ENCODE results near the gene RRAGD.

RRAGD gene

DNA sequence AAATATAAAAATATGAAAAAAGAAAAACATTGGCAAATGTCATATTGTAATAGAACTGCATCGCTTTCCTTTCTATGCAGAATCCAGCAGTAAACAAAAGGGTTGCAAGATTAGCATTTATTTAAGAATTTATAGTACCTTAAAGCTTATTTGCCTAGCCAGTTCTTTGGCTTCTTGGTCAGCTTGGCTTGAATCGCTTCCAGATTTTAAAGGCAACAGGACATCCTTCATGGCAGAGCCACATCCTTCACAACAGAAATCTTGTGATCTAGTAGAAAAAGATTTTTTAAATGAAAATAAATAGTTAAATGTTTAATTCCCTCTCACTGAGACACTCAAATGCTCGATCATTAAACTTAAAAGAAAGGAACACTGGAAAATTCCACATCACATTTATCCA, 76.9 kb downstream of the RRAGD start:
- peak overlapping the region; percentile 84 for H3K27ac ChIP-seq
- TF ChIP-seq, protein P1, sequence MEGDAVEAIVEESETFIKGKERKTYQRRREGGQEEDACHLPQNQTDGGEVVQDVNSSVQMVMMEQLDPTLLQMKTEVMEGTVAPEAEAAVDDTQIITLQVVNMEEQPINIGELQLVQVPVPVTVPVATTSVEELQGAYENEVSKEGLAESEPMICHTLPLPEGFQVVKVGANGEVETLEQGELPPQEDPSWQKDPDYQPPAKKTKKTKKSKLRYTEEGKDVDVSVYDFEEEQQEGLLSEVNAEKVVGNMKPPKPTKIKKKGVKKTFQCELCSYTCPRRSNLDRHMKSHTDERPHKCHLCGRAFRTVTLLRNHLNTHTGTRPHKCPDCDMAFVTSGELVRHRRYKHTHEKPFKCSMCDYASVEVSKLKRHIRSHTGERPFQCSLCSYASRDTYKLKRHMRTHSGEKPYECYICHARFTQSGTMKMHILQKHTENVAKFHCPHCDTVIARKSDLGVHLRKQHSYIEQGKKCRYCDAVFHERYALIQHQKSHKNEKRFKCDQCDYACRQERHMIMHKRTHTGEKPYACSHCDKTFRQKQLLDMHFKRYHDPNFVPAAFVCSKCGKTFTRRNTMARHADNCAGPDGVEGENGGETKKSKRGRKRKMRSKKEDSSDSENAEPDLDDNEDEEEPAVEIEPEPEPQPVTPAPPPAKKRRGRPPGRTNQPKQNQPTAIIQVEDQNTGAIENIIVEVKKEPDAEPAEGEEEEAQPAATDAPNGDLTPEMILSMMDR (conservative IDR thresholded peaks at IDR 0.05), result no peak

- TF ChIP-seq, protein P1 (conservative IDR thresholded peaks at IDR 0.05), result no peak
- no peak overlapping the region for H3K27ac ChIP-seq
These were observed 81.2 kb downstream of the RRAGD start for GRCh38 chr6:89330910-89331309.

DNA sequence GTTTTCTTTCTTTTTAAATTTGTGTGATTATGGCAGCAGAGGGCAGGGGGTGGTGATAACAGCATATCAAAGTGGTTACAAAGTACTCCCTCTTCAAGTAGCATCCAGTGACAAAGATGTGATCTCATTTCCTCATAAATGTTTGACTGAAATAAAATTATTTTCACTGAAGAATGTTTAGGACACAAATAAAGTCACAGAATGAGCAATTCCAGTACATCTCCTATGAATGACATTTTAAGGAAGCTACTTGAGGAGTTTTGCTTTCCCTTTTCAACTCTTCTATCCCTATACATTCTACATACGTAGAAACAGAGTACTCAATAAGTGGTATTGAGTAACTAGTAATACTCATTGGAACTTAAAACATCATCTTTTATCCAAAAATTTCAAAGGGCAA, 83.1 kb downstream of the RRAGD start:
- TF ChIP-seq, protein P1 (conservative IDR thresholded peaks at IDR 0.05), result no peak
- H3K27ac ChIP-seq, result no peak overlapping the region

GRCh38 chr6:89324304-89324703, 87.8 kb downstream of the RRAGD start:
- TF ChIP-seq, protein P1 (conservative IDR thresholded peaks at IDR 0.05), result no peak
- no peak overlapping the region for H3K27ac ChIP-seq

GRCh38 chr6:89323511-89323971, 88.5 kb downstream of the RRAGD start:
- no peak overlapping the region for H3K27ac ChIP-seq
- TF ChIP-seq, protein P1 (conservative IDR thresholded peaks at IDR 0.05), result no peak

DNA sequence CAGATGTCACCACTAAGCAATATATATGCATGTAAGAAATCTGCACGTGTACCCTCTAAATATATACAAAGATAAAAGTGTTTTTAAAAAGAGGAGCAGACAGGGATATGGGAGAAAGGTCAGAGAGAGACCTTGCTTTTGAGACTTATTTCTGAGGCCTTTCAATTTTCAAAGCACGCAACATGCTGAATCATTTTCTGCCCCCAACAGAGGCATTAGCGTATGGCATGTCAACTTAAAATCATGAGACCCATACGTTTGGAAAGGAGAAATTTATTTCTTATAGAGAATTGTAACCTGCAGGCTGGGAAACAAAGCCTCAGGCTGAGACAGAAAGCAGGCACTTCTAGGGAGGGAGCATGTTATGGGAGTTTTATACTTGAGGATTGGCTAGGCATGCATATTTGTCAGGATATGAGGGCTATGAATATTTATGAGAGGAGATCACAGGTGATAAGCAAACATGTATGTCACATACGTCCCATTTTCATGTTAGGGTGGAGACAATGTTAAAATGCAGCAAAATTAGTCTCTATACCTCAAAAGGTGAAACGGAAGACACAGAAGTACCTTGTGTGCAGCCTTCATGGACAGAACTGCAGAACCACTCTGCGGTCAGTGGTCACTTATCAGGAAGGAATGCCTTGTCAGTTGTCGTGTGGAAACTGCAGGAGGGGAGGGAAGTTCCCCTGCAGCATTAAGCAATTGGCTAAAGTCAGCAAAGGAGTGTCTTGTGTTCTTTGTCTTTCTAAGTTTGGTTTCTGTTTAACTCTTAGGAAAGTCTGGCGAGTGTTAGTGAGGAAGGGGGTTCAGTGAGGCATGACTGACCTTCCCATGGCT, 90.7 kb downstream of the RRAGD start:
- TF ChIP-seq, protein P1 (conservative IDR thresholded peaks at IDR 0.05), result no peak
- H3K27ac ChIP-seq, result no peak overlapping the region

GRCh38 chr6:89320012-89320559, 92.0 kb downstream of the RRAGD start:
- TF ChIP-seq, protein P1 (conservative IDR thresholded peaks at IDR 0.05), result no peak

More at GRCh38 chr6:89320012-89320559, 92.0 kb downstream of the RRAGD start:
- H3K27ac ChIP-seq, result no peak overlapping the region

Data from VCaP (cell line).